GM18505 (cell line): ENCODE data around the gene RAVER2.
"Not testable (repeated sequence)": the region's sequence is repeated elsewhere in the genome, so short reads cannot be mapped to it uniquely, and the experiment has no call there.

ENCODE experiments used
- ATAC-seq: cut with Tn5 transposase; IDR thresholded peaks from one replicate; pipeline ENCODE4 v1.9.1; 2021; ENCODE audit not compliant: unreplicated experiment
- POLR2A ChIP-seq: IDR thresholded peaks from 4 replicates; pipeline ENCODE4 v1.6.1; 2011; ENCODE audit warnings: borderline replicate concordance; ENCODE audit not compliant: insufficient read depth, insufficient read length; ENCODE audit errors: extremely low read depth

Gene RAVER2, protein sequence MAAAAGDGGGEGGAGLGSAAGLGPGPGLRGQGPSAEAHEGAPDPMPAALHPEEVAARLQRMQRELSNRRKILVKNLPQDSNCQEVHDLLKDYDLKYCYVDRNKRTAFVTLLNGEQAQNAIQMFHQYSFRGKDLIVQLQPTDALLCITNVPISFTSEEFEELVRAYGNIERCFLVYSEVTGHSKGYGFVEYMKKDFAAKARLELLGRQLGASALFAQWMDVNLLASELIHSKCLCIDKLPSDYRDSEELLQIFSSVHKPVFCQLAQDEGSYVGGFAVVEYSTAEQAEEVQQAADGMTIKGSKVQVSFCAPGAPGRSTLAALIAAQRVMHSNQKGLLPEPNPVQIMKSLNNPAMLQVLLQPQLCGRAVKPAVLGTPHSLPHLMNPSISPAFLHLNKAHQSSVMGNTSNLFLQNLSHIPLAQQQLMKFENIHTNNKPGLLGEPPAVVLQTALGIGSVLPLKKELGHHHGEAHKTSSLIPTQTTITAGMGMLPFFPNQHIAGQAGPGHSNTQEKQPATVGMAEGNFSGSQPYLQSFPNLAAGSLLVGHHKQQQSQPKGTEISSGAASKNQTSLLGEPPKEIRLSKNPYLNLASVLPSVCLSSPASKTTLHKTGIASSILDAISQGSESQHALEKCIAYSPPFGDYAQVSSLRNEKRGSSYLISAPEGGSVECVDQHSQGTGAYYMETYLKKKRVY

DNA sequence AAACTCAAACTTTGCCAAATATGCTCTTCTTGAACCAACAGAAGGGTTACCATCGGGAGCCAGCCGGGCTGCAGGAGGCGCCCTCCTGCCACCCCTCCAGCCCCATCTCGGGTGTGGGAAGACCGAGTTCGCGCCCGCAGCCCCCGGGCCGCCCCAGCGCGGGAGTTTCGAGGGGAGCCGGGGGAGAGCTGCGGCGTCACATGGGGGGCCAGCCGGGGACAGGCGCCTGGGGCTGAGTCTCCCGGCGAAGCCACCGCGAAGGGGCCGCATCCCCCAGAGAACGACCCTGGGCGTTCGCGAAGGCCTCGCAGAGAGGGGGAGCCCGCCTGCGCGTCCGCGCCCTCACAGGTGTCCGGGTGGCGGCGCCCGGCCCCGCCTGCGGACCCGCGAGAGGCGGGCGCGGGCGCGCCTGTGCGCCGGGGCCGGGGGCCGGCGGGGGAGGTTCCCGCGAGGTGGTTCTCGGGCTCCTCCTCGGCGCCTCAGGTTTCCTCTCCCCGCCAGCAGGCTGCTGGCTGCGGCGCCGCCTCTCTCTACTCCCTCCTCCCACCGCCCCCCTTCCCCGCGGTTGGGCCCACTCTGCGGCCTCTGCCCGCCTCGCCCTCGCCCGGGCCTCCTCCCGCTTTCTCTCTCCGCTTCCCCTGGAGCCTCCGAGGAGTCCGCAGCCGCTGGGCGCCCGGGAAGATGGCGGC is at the start of gene RAVER2:
TSS of gene RAVER2 (plus strand) at position 584 of the 689 bp plus-strand sequence. CDS start at position 682, 98 bp downstream.
- ATAC-seq = peak; percentile 54
- TF ChIP-seq POLR2A = no peak

DNA sequence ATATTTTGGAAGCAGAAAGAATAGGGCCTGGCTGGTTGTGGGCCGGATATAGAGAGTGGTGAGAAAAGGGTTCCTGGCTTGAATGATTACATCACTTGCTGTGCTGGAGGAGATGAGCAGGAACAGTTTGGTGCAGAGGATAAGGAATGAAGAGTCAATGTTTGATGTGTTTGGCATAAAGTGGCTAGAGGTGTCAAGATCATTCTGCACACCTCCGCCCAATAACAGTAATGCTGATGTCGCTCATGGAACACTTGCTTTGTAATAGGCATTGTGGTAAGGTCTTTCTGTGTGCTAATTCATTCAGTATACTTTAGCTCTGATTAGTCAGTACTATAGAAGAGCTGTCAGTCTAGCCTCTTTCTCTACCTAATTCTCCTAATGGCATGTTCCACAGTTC is 48.0 kb upstream of the RAVER2 start:
- ATAC-seq = no peak

DNA sequence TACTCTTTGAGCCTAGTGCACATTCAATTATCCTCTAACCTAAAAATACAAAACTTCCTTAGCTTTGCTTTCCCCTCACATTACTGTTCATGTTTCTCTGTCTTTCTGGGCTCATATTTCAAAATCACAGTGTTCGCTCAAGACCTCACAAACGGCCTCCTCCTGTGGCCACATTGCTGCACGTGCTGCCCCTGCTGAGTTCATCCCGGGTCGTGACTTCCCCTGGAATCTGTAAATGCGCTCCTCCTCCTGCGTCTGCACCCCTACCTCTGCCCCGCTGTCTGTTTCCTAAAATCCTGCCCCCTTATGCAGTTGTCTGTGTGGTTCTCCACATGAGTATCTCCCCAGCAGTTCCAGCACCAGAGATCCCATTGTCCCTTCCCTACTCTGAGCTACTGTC is 45.5 kb upstream of the RAVER2 start:
- no peak for ATAC-seq
- TF ChIP-seq POLR2A = no peak

More for the DNA sequence above, 48.0 kb upstream of the RAVER2 start:
- no peak for TF ChIP-seq POLR2A

DNA sequence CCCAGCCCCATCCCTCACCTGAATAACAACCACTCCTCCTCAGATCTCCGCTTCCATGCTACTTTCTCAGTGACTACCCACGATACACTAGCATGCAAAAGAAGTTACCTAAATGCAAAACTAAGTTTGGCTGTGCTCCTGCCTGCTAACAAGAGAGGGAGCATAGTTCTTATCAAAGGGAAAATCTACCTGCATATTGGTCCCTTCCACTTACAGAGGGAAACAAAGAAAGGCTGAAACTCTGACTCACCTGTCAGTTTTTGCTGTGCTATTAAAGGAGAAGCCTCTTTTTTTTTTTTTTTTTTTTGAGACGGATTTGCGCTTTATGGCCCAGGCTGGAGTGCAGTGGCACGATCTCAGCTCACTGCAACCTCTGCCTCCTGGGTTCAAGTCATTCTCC is 43.8 kb upstream of the RAVER2 start:
- no peak for ATAC-seq
- no peak for TF ChIP-seq POLR2A

DNA sequence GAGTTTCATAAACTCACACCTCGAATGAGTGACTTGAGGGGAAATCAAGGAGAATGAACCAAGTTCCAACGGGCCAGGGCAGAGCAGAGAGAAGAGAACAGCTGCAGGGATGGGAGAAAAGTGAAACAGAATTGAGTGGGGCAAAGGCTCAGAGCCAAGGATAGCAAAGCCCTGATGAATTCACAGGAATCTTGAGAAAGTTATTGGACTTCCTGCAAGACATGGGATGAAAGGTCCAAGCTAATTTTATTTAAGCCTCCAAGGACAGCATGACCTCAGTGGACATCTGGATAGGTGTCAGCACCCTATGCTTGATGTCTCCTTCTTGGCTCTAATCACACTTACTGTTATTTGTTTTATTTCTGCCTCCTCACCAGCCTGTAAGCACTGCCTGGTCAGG is 43.0 kb upstream of the RAVER2 start:
- ATAC-seq = no peak
- no peak for TF ChIP-seq POLR2A

DNA sequence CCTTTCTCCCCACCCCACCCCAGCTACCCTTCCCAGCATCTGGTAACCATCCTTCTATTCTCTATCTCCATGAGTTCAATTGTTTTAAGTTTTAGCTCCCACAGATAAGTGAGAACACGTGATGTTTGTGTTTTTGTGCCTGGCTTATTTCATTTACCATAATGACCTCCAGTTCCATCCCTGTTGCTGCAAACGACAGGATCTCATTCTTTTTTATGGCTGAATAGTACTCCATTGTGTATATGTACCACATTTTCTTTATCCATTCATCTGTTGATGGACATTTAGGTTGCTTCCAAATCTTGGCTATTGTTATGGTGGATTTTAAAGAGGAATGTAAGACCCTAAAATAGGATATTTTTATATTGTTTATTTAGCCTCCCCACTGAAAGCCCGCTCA is 42.2 kb upstream of the RAVER2 start:
- not testable (repeated sequence) for ATAC-seq

DNA sequence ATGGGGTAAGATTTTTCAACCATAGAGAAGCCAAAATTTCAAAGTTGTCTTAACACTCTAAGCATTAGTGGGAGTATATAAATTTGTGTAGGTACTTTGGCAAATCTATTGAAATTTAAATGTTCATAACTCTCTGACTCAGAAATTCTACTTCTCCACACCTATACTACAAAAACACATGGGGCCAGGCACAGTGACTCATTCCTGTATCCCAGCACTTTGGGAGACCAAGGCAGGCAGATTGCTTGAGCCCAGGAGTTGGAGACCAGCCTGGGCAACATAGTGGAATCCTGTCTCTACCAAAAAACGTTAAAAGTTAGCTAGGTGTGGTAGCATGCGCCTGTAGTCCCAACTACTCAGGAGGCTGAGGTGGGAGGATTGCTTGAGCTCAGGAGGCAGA is 41.3 kb upstream of the RAVER2 start:
- no peak for ATAC-seq
- TF ChIP-seq POLR2A = no peak

DNA sequence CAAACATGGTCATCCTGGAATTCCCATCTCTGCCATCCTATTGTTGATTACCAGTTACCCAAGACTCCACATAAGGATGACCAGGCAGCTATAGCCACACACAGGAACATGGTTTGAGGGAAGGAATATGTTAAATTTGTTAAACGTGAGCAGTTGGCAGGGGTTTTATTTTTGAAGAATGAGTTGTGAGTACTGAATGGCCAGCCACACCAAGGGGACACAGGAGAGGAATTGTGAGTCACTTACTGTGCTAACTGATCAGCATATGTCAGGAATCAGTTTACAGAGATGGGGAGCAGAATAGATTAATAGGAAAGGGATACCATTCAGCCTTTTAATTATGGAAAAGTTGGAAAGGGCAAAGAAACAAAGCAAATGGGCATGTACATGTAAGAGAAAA is 39.3 kb upstream of the RAVER2 start:
- TF ChIP-seq POLR2A = no peak
- no peak for ATAC-seq

DNA sequence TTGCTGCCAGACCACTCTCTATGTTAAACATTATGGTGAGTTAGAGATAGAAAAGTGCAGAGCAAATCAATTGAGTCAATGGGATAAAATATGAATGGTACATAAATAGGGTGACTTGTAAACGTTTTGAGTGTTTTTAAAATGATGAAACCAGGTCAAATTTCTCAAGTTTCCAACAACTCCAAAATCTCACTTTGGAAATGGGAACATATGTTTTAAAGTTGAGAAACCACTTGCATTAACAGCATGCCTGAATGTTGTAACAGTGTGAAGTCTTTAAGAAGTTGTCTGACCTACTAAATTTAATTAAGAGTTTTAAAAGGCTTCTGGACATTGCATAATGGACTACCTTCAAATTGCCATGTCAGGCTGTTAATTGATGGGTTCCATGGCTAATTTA is 33.6 kb upstream of the RAVER2 start:
- TF ChIP-seq POLR2A = no peak
- no peak for ATAC-seq

DNA sequence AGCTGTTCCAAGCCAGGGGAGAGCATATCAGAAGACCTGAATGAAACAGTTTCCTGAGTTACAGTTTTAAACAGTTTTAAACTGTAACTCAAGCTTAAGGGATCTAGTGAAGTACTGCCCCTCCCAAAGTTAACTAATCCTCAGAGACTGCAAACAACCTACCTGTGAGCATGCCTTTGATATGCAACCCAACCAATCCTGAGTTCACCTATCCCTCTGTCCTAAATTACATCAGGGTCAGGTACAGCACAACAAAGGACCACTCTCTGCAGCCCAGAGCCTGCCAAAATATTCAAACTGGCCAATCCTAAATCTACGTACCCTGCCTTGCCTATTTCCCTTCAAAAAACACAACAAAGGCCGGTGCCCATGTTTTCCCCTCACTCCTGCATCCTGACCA is 32.8 kb upstream of the RAVER2 start:
- no peak for TF ChIP-seq POLR2A
- no peak for ATAC-seq

DNA sequence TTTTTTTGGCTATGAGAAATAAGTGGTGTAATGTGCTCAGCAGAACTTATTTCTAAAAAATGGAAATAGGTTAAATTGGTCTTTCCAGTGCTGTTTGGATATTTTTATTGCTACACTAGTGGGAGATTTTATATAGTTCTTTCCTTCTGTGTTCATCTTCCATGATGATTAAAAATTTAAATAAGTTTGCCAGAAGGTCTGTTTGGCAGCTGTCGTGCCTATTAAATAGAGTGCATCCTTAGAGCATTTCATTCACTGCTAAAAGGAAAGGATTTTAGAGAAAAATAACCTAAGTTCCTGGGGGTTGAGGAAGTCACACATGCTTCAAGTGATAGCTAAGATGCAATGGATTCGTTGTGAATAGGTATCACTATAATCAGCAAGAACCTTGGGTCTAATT is 29.7 kb upstream of the RAVER2 start:
- no peak for TF ChIP-seq POLR2A
- no peak for ATAC-seq

DNA sequence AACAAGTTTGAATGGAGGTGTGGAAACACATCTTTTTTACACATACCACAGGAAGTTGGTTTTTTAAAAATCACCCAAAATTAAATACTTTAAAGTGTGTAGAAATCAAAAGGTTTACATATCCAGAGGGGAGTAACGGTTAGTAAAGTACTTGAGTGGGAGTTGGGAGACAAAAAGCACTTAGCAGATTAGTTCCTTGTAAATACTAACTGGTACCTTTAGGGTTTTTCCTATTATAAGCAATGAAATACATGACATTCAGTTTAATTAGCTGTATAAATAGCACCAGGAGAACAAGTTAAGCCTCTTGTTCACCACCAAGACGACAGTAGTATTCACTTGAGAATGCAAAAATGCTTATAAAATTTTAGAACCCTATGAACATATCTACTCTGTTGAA is 23.7 kb upstream of the RAVER2 start:
- TF ChIP-seq POLR2A = no peak
- ATAC-seq = no peak

DNA sequence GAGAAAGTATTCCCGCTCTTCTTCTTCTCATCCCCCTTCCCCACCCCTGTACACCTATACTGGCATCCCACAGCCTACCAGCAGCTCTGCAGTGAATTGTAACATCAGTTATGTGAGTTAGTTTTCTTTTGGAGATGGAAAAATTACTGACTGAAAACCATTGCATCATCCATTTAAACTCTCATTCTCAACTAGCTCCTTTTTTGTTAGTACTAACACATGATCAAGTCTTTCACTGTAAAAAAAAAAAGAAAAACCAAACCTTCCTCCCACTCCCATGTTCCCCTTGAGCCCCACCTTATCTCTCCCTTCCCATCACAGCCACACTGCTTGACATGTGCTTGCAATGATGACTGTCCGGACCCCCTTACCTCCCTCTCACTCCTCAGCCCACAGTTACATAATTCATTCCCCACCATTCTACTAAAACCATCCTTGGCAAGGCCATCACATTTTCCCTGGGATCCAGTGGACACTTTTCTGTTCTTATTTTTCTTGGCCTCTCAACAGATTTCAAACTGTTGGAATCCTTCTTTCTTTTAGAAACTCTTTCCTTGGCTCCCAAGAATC is 23.2 kb upstream of the RAVER2 start:
- no peak for ATAC-seq
- no peak for TF ChIP-seq POLR2A
